Smooth muscle cell (in vitro differentiated cells): ENCODE measurements around the gene SP140L. TPM values are rescaled to one million over a fixed set of nuclear protein-coding genes. Genes with fewer than 3 reads are reported as not detected.

Source experiments
- DNase-seq: peaks from one replicate; lab custom pipeline; 2025; ENCODE audit not compliant: unreplicated experiment; lab: John Stamatoyannopoulos, UW
- H2AFZ ChIP-seq: fragments of 200-600 bp; sonication (generic); 2 replicates; pipeline ENCODE4 v1.6.0; 2016; ENCODE audit warnings: antibody characterized with exemption, low read depth, mild to moderate bottlenecking
- H3F3A ChIP-seq: fragments of 200-600 bp; sonication (generic); 2 replicates; pipeline ENCODE4 v1.6.0; 2017; ENCODE audit warnings: antibody characterized with exemption, low read depth
- H3K27ac ChIP-seq: fragments of 200-600 bp; sonication (generic); 2 replicates; pipeline ENCODE4 v1.5.1; 2016; ENCODE audit warnings: low read depth, mild to moderate bottlenecking
- H3K27me3 ChIP-seq: fragments of 200-600 bp; sonication (generic); 2 replicates; pipeline ENCODE4 v1.6.1; 2016; ENCODE audit warnings: low read depth, mild to moderate bottlenecking
- H3K36me3 ChIP-seq: fragments of 200-600 bp; sonication (generic); 2 replicates; pipeline ENCODE4 v1.5.1; 2016; ENCODE audit warnings: low read depth
- H3K4me1 ChIP-seq: fragments of 200-600 bp; sonication (generic); 2 replicates; pipeline ENCODE4 v1.5.1; 2016; ENCODE audit warnings: low read depth
- H3K4me2 ChIP-seq: fragments of 200-600 bp; sonication (generic); 2 replicates; pipeline ENCODE4 v1.6.0; 2016; ENCODE audit warnings: mild to moderate bottlenecking
- H3K4me3 ChIP-seq: fragments of 200-600 bp; sonication (generic); 2 replicates; pipeline ENCODE4 v1.5.1; 2016; ENCODE audit warnings: mild to moderate bottlenecking
- H3K79me2 ChIP-seq: fragments of 200-600 bp; sonication (generic); 2 replicates; pipeline ENCODE4 v1.6.0; 2016; ENCODE audit warnings: low read depth, mild to moderate bottlenecking
- H3K9ac ChIP-seq: fragments of 200-600 bp; sonication (generic); 2 replicates; pipeline ENCODE4 v1.6.0; 2016; ENCODE audit warnings: low read depth
- H3K9me3 ChIP-seq: fragments of 200-600 bp; sonication (generic); replicated peaks from 2 replicates; pipeline ENCODE4 v1.5.1; 2016; ENCODE audit warnings: low read depth
- H4K20me1 ChIP-seq: fragments of 200-600 bp; sonication (generic); 2 replicates; pipeline ENCODE4 v1.6.0; 2016; ENCODE audit warnings: low read depth
- CTCF ChIP-seq: fragments of 200-600 bp; sonication (generic); IDR thresholded peaks from 2 replicates; pipeline ENCODE4 v1.5.1; 2017; ENCODE audit warnings: borderline replicate concordance, mild to moderate bottlenecking, antibody characterized with exemption; ENCODE audit not compliant: insufficient read depth, poor library complexity, severe bottlenecking
- WGBS: methylation state at CpG from one replicate; pipeline ENCODE4 v1.1.7; 2016; ENCODE audit warnings: low lambda C conversion rate; 5-methylcytosine and 5-hydroxymethylcytosine counted together
- polyA plus RNA-seq: library from polyadenylated mRNA; unstranded; fragments of >200 nt; fragmentation: Nextera tagmentation; extraction: Ambion mirVana; gene quantifications from 2 replicates; pipeline ENCODE4 v1.2.1, GENCODE V29; 2016
- total RNA-seq: library from RNA; depleted of rRNA; stranded (reverse); fragments of >200 nt; gene quantifications from 2 replicates; pipeline ENCODE4 v1.2.3, GENCODE V29; 2014

The SP140L gene
- total and polyA plus RNA-seq, 2 experiments from 2014 or later, result 0.90 to 1.6 TPM

- no peak overlapping the region for H3K4me3 ChIP-seq
- 89% methylated on average over 8 of the region's 8 CpGs for WGBS
Measured at GRCh38 chr2:230447455-230448451, 120.8 kb downstream of the SP140L start.

GRCh38 chr2:230449901-230450467 is 123.0 kb downstream of the SP140L start:
- no peaks in the 10 kb centered on the region for H4K20me1 ChIP-seq
- DNase-seq, result no peak
- H3K4me1 ChIP-seq, result no peaks in the 10 kb centered on the region
- no peaks in the 10 kb centered on the region for H3K9me3 ChIP-seq
- no peak overlapping the region for H3K9ac ChIP-seq
- H3K36me3 ChIP-seq, result no peaks in the 10 kb centered on the region
- H3K4me3 ChIP-seq, result no peak overlapping the region
- H3K79me2 ChIP-seq, result no peaks in the 10 kb centered on the region
- H3K27ac ChIP-seq, result no peak overlapping the region
- H2AFZ ChIP-seq, result no peak overlapping the region
- H3K27me3 ChIP-seq, result no peaks in the 10 kb centered on the region
- TF ChIP-seq CTCF, result no peak
- 92% methylated on average over 6 of the region's 6 CpGs for WGBS
- H3K4me2 ChIP-seq, result no peak overlapping the region
- no peaks in the 10 kb centered on the region for H3F3A ChIP-seq

More at GRCh38 chr2:230447455-230448451, 120.8 kb downstream of the SP140L start:
- Histone ChIP-seq H3K9ac (no peak overlapping the region), H4K20me1 (no peaks in the 10 kb centered on the region), H3K36me3 (no peaks in the 10 kb centered on the region), H3K27ac (no peak overlapping the region), H3K27me3 (no peaks in the 10 kb centered on the region), H2AFZ (no peak overlapping the region), H3K9me3 (no peaks in the 10 kb centered on the region), H3K4me2 (no peak overlapping the region), H3K4me1 (no peaks in the 10 kb centered on the region), H3K79me2 (no peaks in the 10 kb centered on the region), H3F3A (no peaks in the 10 kb centered on the region)
- TF ChIP-seq CTCF, result no peak
- no peak for DNase-seq

- Histone ChIP-seq H4K20me1 (no peaks in the 10 kb centered on the region), H3K4me3 (no peak overlapping the region), H3K4me1 (no peaks in the 10 kb centered on the region), H3F3A (no peaks in the 10 kb centered on the region), H3K9me3 (no peaks in the 10 kb centered on the region), H3K27me3 (no peaks in the 10 kb centered on the region), H3K36me3 (no peaks in the 10 kb centered on the region), H3K27ac (no peak overlapping the region), H3K4me2 (no peak overlapping the region), H3K79me2 (no peaks in the 10 kb centered on the region), H2AFZ (no peak overlapping the region), H3K9ac (no peak overlapping the region)
- DNase-seq, result no peak
- 91% methylated on average over 2 of the region's 2 CpGs for WGBS
- no peak for TF ChIP-seq CTCF
Measured at GRCh38 chr2:230453006-230453405, 126.0 kb downstream of the SP140L start.

Other genes starting within 250 kb of the SP140L start
- gene SP110, start 107.2 kb upstream of the SP140L start, total RNA-seq, result 3.2 and 12.7 TPM in 2 replicates
- 5.6 and 8.1 TPM in 2 replicates for gene SP110, start 107.2 kb upstream of the SP140L start, polyA plus RNA-seq
- gene SP140, start 101.5 kb upstream of the SP140L start, total RNA-seq, result 0.04 TPM in 1 of 2 replicates, not detected in the other
- not detected in 2 replicates for gene SP140, start 101.5 kb upstream of the SP140L start, polyA plus RNA-seq
- gene SP100, start 89.0 kb downstream of the SP140L start, total RNA-seq, result 14.6 and 15.5 TPM in 2 replicates
- gene SP100, start 89.0 kb downstream of the SP140L start, polyA plus RNA-seq, result 9.5 and 14.7 TPM in 2 replicates